Tibial nerve (tissue), 3 donors: ENCODE data around the gene KAZN.

Source experiments
- POLR2A ChIP-seq, 2 donors: fragments of 450-650 bp; IDR thresholded peaks; one replicate each; pipeline ENCODE4 v1.6.1; 2017; ENCODE audit warnings: antibody characterized with exemption in 2 of 2, mild to moderate bottlenecking in 2 of 2, moderate library complexity in 2 of 2
- TF ChIP-seq, protein P1 (sequence below), 5 experiments: fragments of 200-600 bp in 3 of 5; fragments of 450-650 bp in 2 of 5; sonication (generic) in 3 of 5; IDR thresholded peaks; one replicate each; pipeline ENCODE4 v1.5.1; 2016 to 2019; ENCODE audit warnings: antibody characterized with exemption in 5 of 5, mild to moderate bottlenecking in 3 of 5, moderate library complexity in 2 of 5

DNA sequence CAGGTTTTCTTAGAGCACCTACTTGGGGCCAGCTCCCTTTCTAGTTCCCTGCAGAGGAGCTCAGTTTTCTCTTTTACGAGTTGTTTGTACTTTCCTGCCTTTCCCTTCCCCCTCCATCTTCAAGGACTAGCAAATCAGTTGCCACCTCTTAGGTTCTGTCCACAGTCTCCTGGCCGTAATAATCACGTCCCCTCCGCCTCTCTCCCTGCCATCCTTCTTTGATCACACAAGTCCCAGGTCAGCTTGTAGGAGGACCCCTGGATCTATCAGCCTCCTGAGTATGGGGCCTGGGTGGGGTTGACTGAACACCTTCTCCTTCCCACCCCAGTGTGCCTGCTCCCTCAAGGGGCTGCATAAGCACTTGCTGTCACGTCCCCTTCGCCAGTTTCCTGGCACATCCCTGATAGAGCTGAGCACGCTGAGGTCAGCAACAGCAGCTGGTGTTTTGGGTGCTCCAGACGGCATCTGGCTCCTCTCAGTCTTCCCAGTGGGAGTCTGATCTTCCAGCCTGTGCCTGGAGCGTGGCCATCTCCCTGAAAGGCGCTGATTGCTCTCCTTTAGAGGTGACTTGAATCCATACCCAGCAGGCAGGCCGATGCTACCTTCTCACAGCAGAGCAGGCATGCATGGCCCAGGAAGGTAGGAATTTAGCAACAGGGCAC, 338.9 kb downstream of the KAZN start:
- no peak for TF ChIP-seq POLR2A (IDR thresholded peaks at IDR 0.05)
- TF ChIP-seq, protein P1, sequence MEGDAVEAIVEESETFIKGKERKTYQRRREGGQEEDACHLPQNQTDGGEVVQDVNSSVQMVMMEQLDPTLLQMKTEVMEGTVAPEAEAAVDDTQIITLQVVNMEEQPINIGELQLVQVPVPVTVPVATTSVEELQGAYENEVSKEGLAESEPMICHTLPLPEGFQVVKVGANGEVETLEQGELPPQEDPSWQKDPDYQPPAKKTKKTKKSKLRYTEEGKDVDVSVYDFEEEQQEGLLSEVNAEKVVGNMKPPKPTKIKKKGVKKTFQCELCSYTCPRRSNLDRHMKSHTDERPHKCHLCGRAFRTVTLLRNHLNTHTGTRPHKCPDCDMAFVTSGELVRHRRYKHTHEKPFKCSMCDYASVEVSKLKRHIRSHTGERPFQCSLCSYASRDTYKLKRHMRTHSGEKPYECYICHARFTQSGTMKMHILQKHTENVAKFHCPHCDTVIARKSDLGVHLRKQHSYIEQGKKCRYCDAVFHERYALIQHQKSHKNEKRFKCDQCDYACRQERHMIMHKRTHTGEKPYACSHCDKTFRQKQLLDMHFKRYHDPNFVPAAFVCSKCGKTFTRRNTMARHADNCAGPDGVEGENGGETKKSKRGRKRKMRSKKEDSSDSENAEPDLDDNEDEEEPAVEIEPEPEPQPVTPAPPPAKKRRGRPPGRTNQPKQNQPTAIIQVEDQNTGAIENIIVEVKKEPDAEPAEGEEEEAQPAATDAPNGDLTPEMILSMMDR (IDR thresholded peaks at IDR 0.05) = no peak
